Loucy (cell line): Measurements from ENCODE around the gene SUPT7L.
A peak's percentile ranks its signal among the peaks of the same experiment; 100 is the strongest.

Source experiments
- H2AFZ ChIP-seq: fragments of 200-600 bp; sonication (generic); 2 replicates; pipeline ENCODE4 v1.6.0; 2016; ENCODE audit warnings: antibody characterized with exemption, mild to moderate bottlenecking, low read length, moderate library complexity
- H3F3A ChIP-seq: fragments of 200-600 bp; 2 replicates; pipeline ENCODE4 v1.6.0; 2016; ENCODE audit warnings: antibody characterized with exemption, low read depth, mild to moderate bottlenecking
- H3K27me3 ChIP-seq: fragments of 200-600 bp; sonication (generic); 2 replicates; pipeline ENCODE4 v1.6.1; 2014; ENCODE audit warnings: low read length, mild to moderate bottlenecking; ENCODE audit not compliant: insufficient read depth, poor library complexity, severe bottlenecking
- H3K36me3 ChIP-seq: fragments of 200-600 bp; sonication (generic); 2 replicates; pipeline ENCODE4 v1.6.1; 2016; ENCODE audit warnings: low read length; ENCODE audit not compliant: insufficient read depth
- H3K4me1 ChIP-seq: fragments of 200-600 bp; sonication (generic); 2 replicates; pipeline ENCODE4 v1.5.1; 2014; ENCODE audit warnings: low read length, mild to moderate bottlenecking; ENCODE audit not compliant: insufficient read depth, poor library complexity, severe bottlenecking
- H3K4me2 ChIP-seq: fragments of 200-600 bp; sonication (generic); 2 replicates; pipeline ENCODE4 v1.6.0; 2014; ENCODE audit warnings: antibody characterized with exemption, low read length, low read depth, mild to moderate bottlenecking; ENCODE audit not compliant: poor library complexity, severe bottlenecking
- H3K4me3 ChIP-seq: fragments of 200-600 bp; sonication (generic); 2 replicates; pipeline ENCODE4 v1.5.1; 2014; ENCODE audit warnings: low read length, mild to moderate bottlenecking, mixed read lengths; ENCODE audit not compliant: poor library complexity, severe bottlenecking
- H3K79me2 ChIP-seq: fragments of 200-600 bp; sonication (generic); 2 replicates; pipeline ENCODE4 v1.6.1; 2014; ENCODE audit warnings: low read length; ENCODE audit not compliant: insufficient read depth
- H3K9ac ChIP-seq: fragments of 200-600 bp; sonication (generic); 2 replicates; pipeline ENCODE4 v1.6.0; 2014; ENCODE audit warnings: mild to moderate bottlenecking, low read depth, low read length, moderate library complexity; ENCODE audit not compliant: poor library complexity, severe bottlenecking
- H3K9me2 ChIP-seq: fragments of 200-600 bp; sonication (generic); replicated peaks from 2 replicates; pipeline ENCODE4 v1.6.1; 2016; ENCODE audit warnings: low read depth, low read length, mixed read lengths
- H3K9me3 ChIP-seq: fragments of 200-600 bp; sonication (generic); 2 replicates; pipeline ENCODE4 v1.6.1; 2014; ENCODE audit warnings: mild to moderate bottlenecking, antibody characterized with exemption, low read length, low read depth; ENCODE audit not compliant: insufficient read depth
- H4K20me1 ChIP-seq: fragments of 200-600 bp; sonication (generic); 2 replicates; pipeline ENCODE4 v1.6.0; 2014; ENCODE audit warnings: antibody characterized with exemption, low read length, mild to moderate bottlenecking; ENCODE audit not compliant: insufficient read depth, poor library complexity, severe bottlenecking
- EZH2phosphoT487 ChIP-seq: fragments of 200-600 bp; IDR thresholded peaks from 2 replicates; pipeline ENCODE4 v1.6.1; 2018; ENCODE audit warnings: antibody characterized with exemption, mild to moderate bottlenecking, moderate library complexity, borderline replicate concordance
- TF ChIP-seq, protein P1 (sequence below): fragments of 200-600 bp; sonication (generic); conservative IDR thresholded peaks from 2 replicates; pipeline ENCODE4 v1.5.1; 2014; ENCODE audit warnings: mild to moderate bottlenecking, antibody characterized with exemption, low read length

The SUPT7L gene

DNA sequence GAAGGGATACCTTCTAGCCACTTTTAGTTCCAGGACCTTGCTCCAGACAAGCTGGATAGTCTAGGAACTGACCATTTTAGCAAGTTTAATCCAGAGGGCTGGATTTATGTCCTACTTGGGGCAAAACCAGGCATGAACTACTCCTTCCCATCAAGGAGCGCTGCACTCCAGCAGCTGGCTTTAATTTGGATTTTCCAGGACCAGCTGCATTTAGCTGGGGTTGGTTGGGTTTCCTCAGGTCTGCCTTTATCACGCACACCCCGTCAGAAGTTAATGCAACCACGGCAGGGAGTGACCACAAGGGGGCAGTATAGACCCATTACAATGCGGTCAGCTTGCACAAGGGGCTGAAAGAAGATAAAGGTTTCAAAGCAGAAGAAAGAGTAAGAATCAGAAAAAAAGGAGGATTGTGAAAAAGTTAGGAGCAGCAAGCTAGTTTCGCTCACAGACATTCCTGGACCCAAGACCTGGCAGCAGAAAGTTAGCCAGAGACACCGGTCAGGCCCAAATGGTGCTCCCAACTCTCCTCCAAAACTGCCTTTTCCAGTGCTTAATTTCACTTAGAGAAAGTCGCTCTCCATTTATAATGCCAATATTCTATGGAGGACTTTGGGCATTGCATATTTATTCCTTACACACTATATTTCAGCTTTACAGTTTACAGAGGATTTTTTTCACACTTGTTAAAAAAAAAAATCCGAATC is 40.4 kb upstream of the SUPT7L start:
- Histone ChIP-seq H3K4me2 (no peak overlapping the region), H3K79me2 (no peaks in the 10 kb centered on the region), H3F3A (no peaks in the 10 kb centered on the region), H2AFZ (peak overlapping the region; percentile 59; the same call in 1 of the 2 replicates), H3K27me3 (no peaks in the 10 kb centered on the region), H4K20me1 (no peaks in the 10 kb centered on the region), H3K4me3 (no peak overlapping the region), H3K9me3 (no peaks in the 10 kb centered on the region), H3K9ac (no peak overlapping the region), H3K36me3 (no peaks in the 10 kb centered on the region), H3K4me1 (no peaks in the 10 kb centered on the region), H3K9me2 (no peaks in the 10 kb centered on the region)
- TF ChIP-seq EZH2phosphoT487, result no peak
- TF ChIP-seq, protein P1, sequence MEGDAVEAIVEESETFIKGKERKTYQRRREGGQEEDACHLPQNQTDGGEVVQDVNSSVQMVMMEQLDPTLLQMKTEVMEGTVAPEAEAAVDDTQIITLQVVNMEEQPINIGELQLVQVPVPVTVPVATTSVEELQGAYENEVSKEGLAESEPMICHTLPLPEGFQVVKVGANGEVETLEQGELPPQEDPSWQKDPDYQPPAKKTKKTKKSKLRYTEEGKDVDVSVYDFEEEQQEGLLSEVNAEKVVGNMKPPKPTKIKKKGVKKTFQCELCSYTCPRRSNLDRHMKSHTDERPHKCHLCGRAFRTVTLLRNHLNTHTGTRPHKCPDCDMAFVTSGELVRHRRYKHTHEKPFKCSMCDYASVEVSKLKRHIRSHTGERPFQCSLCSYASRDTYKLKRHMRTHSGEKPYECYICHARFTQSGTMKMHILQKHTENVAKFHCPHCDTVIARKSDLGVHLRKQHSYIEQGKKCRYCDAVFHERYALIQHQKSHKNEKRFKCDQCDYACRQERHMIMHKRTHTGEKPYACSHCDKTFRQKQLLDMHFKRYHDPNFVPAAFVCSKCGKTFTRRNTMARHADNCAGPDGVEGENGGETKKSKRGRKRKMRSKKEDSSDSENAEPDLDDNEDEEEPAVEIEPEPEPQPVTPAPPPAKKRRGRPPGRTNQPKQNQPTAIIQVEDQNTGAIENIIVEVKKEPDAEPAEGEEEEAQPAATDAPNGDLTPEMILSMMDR, result peak; percentile 97

DNA sequence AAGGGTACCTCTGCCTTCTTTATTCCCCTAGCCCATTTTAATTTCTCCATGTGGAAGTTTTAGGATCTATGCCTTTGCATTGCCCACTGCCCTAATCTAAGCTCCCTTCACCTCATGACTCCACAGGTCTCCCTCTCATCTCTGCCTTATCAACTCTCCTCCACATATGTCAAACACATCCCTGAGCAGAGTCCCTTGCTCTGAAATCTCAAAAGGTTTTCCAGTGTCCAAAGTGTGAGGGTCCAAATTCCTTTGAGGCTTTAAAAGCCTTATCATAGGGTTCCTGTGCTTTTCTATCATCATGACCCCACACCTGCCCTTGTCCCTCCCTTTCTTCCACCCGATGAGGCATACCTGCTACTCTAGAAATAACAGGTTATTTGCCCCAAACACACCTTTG is 38.9 kb upstream of the SUPT7L start:
- no peaks in the 10 kb centered on the region for H3K27me3 ChIP-seq
- TF ChIP-seq EZH2phosphoT487, result no peak
- TF ChIP-seq, protein P1, result no peak
- H3K79me2 ChIP-seq, result no peaks in the 10 kb centered on the region
- H3K9me2 ChIP-seq, result no peaks in the 10 kb centered on the region
- H3K4me3 ChIP-seq, result no peak overlapping the region
- no peaks in the 10 kb centered on the region for H4K20me1 ChIP-seq
- H3K4me1 ChIP-seq, result no peaks in the 10 kb centered on the region
- H3K9me3 ChIP-seq, result no peaks in the 10 kb centered on the region
- H3K4me2 ChIP-seq, result no peak overlapping the region
- H3K9ac ChIP-seq, result no peak overlapping the region
- no peak overlapping the region for H2AFZ ChIP-seq
- H3K36me3 ChIP-seq, result no peaks in the 10 kb centered on the region
- no peaks in the 10 kb centered on the region for H3F3A ChIP-seq

DNA sequence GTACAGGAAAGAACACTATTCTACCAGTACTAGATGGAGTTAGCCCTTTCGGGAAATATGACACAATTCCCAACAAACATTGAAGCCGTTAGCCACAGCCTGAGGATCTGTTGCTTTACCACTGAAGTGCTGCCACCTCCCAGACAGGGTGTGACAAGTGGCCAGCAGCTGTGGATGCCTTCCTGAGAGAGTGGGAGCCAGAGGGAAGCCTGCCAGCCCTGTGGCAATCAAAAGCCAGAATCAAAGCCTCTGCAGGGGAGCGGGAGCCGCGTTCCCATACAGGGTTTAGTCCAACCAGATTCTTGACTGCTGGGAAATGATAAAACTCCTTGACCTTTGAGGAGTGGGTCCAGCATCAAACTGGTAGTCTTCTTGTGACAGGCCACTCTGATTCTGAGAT is 38.3 kb upstream of the SUPT7L start:
- Histone ChIP-seq H3K9ac (no peak overlapping the region), H4K20me1 (no peaks in the 10 kb centered on the region), H3K9me2 (no peaks in the 10 kb centered on the region), H2AFZ (no peak overlapping the region), H3K4me1 (no peaks in the 10 kb centered on the region), H3K79me2 (no peaks in the 10 kb centered on the region), H3K4me3 (no peak overlapping the region), H3F3A (no peaks in the 10 kb centered on the region), H3K4me2 (no peak overlapping the region), H3K9me3 (no peaks in the 10 kb centered on the region), H3K36me3 (peaks cover under 1% of the 10 kb centered on the region; the same call in 1 of the 2 replicates), H3K27me3 (no peaks in the 10 kb centered on the region)
- TF ChIP-seq, protein P1, result no peak
- TF ChIP-seq EZH2phosphoT487, result no peak
